BJ (cell line): Measurements from ENCODE around the gene TMEM132E. TPM values are rescaled to one million over a fixed set of nuclear protein-coding genes. Genes with fewer than 3 reads are reported as not detected.

Source experiments
- CTCF ChIA-PET: fragments of 350-600 bp; formaldehyde crosslinking; extraction: SDS; loops from one replicate; lab custom pipeline; 2021; ENCODE audit warnings: antibody characterized with exemption, inconsistent platforms; lab: Yijun Ruan, JAX
- POLR2A ChIA-PET: fragments of 300-600 bp; sonication (Branson Sonifier 250); formaldehyde crosslinking; extraction: SDS; loops from one replicate; lab custom pipeline; 2021; ENCODE audit warnings: antibody characterized with exemption; lab: Charles Lee
- DNase-seq: peaks from one replicate; pipeline ENCODE4 v3.0.0-alpha.2; 2011; ENCODE audit warnings: low read depth
- H3K27me3 ChIP-seq: 2 replicates; pipeline ENCODE4 v1.6.0; 2011; ENCODE audit warnings: low read length; ENCODE audit not compliant: control insufficient read depth, insufficient read depth
- H3K36me3 ChIP-seq: 2 replicates; pipeline ENCODE4 v1.5.1; 2011; ENCODE audit warnings: low read length; ENCODE audit not compliant: control insufficient read depth, insufficient read depth
- H3K4me3 ChIP-seq: 2 replicates; pipeline ENCODE4 v1.5.1; 2011; ENCODE audit warnings: low read depth, mild to moderate bottlenecking, control low read depth, low read length
- CTCF ChIP-seq: IDR thresholded peaks from 2 replicates; pipeline ENCODE4 v1.5.1; 2011; ENCODE audit warnings: low read depth, mild to moderate bottlenecking, control low read depth, inconsistent platforms, low read length, moderate library complexity; ENCODE audit not compliant: insufficient read depth
- polyA plus RNA-seq: library from polyadenylated mRNA; depleted of rRNA; stranded (reverse); fragments of >200 nt; gene quantifications from 2 replicates; pipeline ENCODE4 v1.2.3, GENCODE V29; 2011

The TMEM132E gene
- polyA plus RNA-seq, 1 experiment = not detected

- no peak for TF ChIP-seq CTCF
- Histone ChIP-seq H3K27me3 (no peaks in the 10 kb centered on the region), H3K4me3 (no peak overlapping the region), H3K36me3 (no peaks in the 10 kb centered on the region)
- DNase-seq = no peak
- POLR2A ChIA-PET = no interaction called here
- CTCF ChIA-PET = no interaction called here
Measured at GRCh38 chr17:34549966-34550365, 29.4 kb upstream of the TMEM132E start.

- no peaks in the 10 kb centered on the region for H3K27me3 ChIP-seq
- CTCF ChIA-PET = interaction anchor here (1.6 kb wide), 1 partner anchor 12 kb away, joined by 5 read pairs; no protein-coding TSS in a partner anchor
- TF ChIP-seq CTCF = no peak
- H3K36me3 ChIP-seq = no peaks in the 10 kb centered on the region
- POLR2A ChIA-PET = no interaction called here
- H3K4me3 ChIP-seq = no peak overlapping the region
- DNase-seq = no peak
Measured at GRCh38 chr17:34553907-34554306, 25.5 kb upstream of the TMEM132E start.

- H3K4me3 ChIP-seq = no peak overlapping the region
- TF ChIP-seq CTCF = no peak
- no peaks in the 10 kb centered on the region for H3K27me3 ChIP-seq
- POLR2A ChIA-PET = no interaction called here
- CTCF ChIA-PET = no interaction called here
- H3K36me3 ChIP-seq = no peaks in the 10 kb centered on the region
- DNase-seq = no peak
Measured at GRCh38 chr17:34556384-34556783, 23.0 kb upstream of the TMEM132E start.

GRCh38 chr17:34556931-34557330 lies 22.5 kb upstream of the TMEM132E start:
- no peak for DNase-seq
- ChIA-PET POLR2A (no interaction called here), CTCF (interaction anchor here (0.7 kb wide), 1 partner anchor 383 kb away, joined by 3 read pairs; no protein-coding TSS in a partner anchor)

GRCh38 chr17:34561328-34561727 lies 18.1 kb upstream of the TMEM132E start:
- no peak for TF ChIP-seq CTCF
- H3K27me3 ChIP-seq = no peaks in the 10 kb centered on the region
- H3K36me3 ChIP-seq = no peaks in the 10 kb centered on the region
- DNase-seq = no peak
- H3K4me3 ChIP-seq = no peak overlapping the region
- ChIA-PET POLR2A (no interaction called here), CTCF (no interaction called here)

More at GRCh38 chr17:34556931-34557330, 22.5 kb upstream of the TMEM132E start:
- Histone ChIP-seq H3K4me3 (no peak overlapping the region), H3K27me3 (no peaks in the 10 kb centered on the region), H3K36me3 (no peaks in the 10 kb centered on the region)
- TF ChIP-seq CTCF = no peak
